Neural progenitor cell (in vitro differentiated cells): ENCODE measurements around the gene SBDS. TPM values are rescaled to one million over a fixed set of nuclear protein-coding genes. Genes with fewer than 3 reads are reported as not detected.
"Not testable (repeated sequence)": the region's sequence is repeated elsewhere in the genome, so short reads cannot be mapped to it uniquely, and the experiment has no call there.

Source experiments
- DNase-seq: peaks from one replicate; pipeline ENCODE4 v3.0.0-alpha.2; 2016; ENCODE audit warnings: low spot score
- H2AFZ ChIP-seq: fragments of 200-600 bp; sonication (generic); replicated peaks from 2 replicates; pipeline ENCODE4 v1.6.1; 2016; ENCODE audit warnings: antibody characterized with exemption
- H3F3A ChIP-seq: fragments of 200-600 bp; sonication (generic); 2 replicates; pipeline ENCODE4 v1.6.1; 2016; ENCODE audit warnings: antibody characterized with exemption, low read depth
- H3K27ac ChIP-seq: fragments of 200-600 bp; sonication (generic); 2 replicates; pipeline ENCODE4 v1.5.1; 2016; ENCODE audit warnings: mild to moderate bottlenecking
- H3K27me3 ChIP-seq: fragments of 200-600 bp; sonication (generic); 2 replicates; pipeline ENCODE4 v1.6.1; 2016; ENCODE audit warnings: mild to moderate bottlenecking, moderate library complexity
- H3K36me3 ChIP-seq: fragments of 200-600 bp; sonication (generic); 2 replicates; pipeline ENCODE4 v1.5.1; 2016
- H3K4me1 ChIP-seq: fragments of 200-600 bp; sonication (generic); 2 replicates; pipeline ENCODE4 v1.6.1; 2016; ENCODE audit warnings: mixed run types
- H3K4me2 ChIP-seq: fragments of 200-600 bp; sonication (generic); 2 replicates; pipeline ENCODE4 v1.6.1; 2016
- H3K4me3 ChIP-seq: fragments of 200-600 bp; sonication (generic); 2 replicates; pipeline ENCODE4 v1.5.1; 2016
- H3K79me2 ChIP-seq: fragments of 200-600 bp; sonication (generic); 2 replicates; pipeline ENCODE4 v1.6.1; 2016; ENCODE audit warnings: low read depth
- H3K9ac ChIP-seq: fragments of 200-600 bp; sonication (generic); 2 replicates; pipeline ENCODE4 v1.6.1; 2016
- H3K9me3 ChIP-seq: fragments of 200-600 bp; sonication (generic); 2 replicates; pipeline ENCODE4 v1.5.1; 2016; ENCODE audit warnings: low read depth
- H4K20me1 ChIP-seq: fragments of 200-600 bp; sonication (generic); 2 replicates; pipeline ENCODE4 v1.6.1; 2016; ENCODE audit warnings: low read depth
- H3K27ac Mint-ChIP-seq: 3 replicates; pipeline ENCODE4 v1.8.0; 2021; ENCODE audit warnings: mixed read lengths
- H3K27me3 Mint-ChIP-seq: 2 replicates; pipeline ENCODE4 v1.8.0; 2022; ENCODE audit warnings: low read depth, mild to moderate bottlenecking, inconsistent platforms, moderate library complexity, mixed read lengths; ENCODE audit not compliant: insufficient read depth
- H3K36me3 Mint-ChIP-seq: 3 replicates; pipeline ENCODE4 v1.8.0; 2021; ENCODE audit warnings: mixed read lengths
- H3K4me1 Mint-ChIP-seq: 3 replicates; pipeline ENCODE4 v1.8.0; 2021; ENCODE audit warnings: mixed read lengths
- H3K4me3 Mint-ChIP-seq: 3 replicates; pipeline ENCODE4 v1.8.0; 2021; ENCODE audit warnings: mild to moderate bottlenecking, moderate library complexity, mixed read lengths
- H3K9me3 Mint-ChIP-seq: 3 replicates; pipeline ENCODE4 v1.8.0; 2020; ENCODE audit warnings: mixed read lengths
- total RNA-seq: library from RNA; depleted of rRNA; stranded (reverse); fragments of >200 nt; gene quantifications from 2 replicates; pipeline ENCODE4 v1.2.3, GENCODE V29; 2015; ENCODE audit warnings: low replicate concordance
- TF ChIP-seq, protein P1 (sequence below): fragments of 200-600 bp; sonication (generic); IDR thresholded peaks from 2 replicates; pipeline ENCODE4 v1.5.1; 2017; ENCODE audit warnings: antibody characterized with exemption, mild to moderate bottlenecking

Gene SBDS
- 23.6 and 44.2 TPM in 2 replicates for total RNA-seq

DNA sequence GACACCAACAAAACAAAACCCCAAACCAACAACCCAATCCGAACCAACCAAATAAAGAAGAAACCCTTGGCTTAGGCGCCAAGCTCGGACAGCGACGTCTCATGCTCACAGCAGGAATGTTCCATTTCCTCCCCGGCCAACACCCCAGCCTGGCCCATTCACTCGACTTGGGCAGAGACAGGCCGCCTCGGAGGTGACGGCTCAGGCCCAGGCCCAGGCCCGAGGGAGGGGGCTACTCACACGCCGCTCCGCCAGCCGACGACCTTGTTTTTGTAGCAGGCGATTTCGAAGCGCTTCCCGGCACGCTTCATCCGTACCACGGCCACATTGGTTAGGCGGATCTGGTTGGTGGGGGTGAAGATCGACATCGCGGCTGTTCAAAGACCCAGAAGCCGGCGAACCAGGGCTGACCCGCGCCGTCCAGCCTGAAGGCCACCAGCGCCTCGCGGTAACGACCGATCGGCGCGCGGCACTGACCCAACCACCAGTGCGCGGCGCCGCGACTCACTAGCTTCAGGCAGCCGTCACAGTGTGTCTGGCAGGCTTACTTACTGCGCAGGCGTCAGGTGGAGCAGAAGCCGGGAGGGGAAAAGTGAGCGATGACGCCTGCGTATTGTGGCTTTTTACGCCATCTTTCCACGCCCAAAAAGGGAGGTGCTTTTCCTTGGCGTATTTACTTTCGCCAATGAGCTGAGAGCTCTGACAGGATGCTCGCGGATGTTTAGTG lies at the start of gene SBDS:
TSS of gene SBDS (minus strand) at position 537 of the 727 bp plus-strand sequence. CDS start at position 368, 169 bp downstream.
- peaks cover 21% of the 10 kb centered on the region for H3F3A ChIP-seq
- not testable (repeated sequence) for H3K27me3 ChIP-seq, H4K20me1 ChIP-seq, H3K27me3 Mint-ChIP-seq, H3K4me1 ChIP-seq, H3K9me3 ChIP-seq, H3K9me3 Mint-ChIP-seq, H3K36me3 Mint-ChIP-seq, H3K36me3 ChIP-seq
- H3K9ac ChIP-seq: peak within 1 kb of the TSS; percentile 60
- peak within 1 kb of the TSS; percentile 99 for H3K4me3 Mint-ChIP-seq
- peak within 1 kb of the TSS; percentile 71 for H2AFZ ChIP-seq
- H3K27ac Mint-ChIP-seq: peak within 1 kb of the TSS; percentile 96
- H3K79me2 ChIP-seq: peaks cover 23% of the 10 kb centered on the region
- H3K4me3 ChIP-seq: peak within 1 kb of the TSS; percentile 84
- peak; percentile 99 for DNase-seq
- peak within 1 kb of the TSS; percentile 79 for H3K4me2 ChIP-seq
- H3K4me1 Mint-ChIP-seq: peaks cover 12% of the 10 kb centered on the region
- peak within 1 kb of the TSS; percentile 89 for H3K27ac ChIP-seq

DNA sequence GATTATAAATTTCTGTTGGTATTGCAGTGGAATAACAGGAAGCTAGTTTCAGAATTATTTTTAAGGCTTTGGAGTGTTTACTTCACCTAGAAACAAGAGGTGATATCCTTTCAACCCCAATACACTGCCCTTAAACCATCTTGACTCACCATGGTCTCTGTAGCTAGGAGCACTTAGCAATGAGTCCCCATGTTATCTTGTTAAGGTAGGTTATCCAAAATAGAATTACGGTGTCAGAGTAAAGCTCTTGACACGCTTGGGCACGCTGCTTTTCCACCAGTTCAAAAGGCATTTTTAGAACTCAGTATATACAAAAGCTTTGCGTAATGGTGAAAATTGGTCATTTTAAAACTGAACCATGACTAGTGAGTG lies 48.2 kb upstream of the SBDS start:
- H3K36me3 ChIP-seq, H3K9me3 Mint-ChIP-seq, H3K79me2 ChIP-seq, H3K4me2 ChIP-seq, H3K4me3 ChIP-seq, H3F3A ChIP-seq, H3K27me3 Mint-ChIP-seq, H3K9ac ChIP-seq, H4K20me1 ChIP-seq, H3K27ac Mint-ChIP-seq, DNase-seq, H3K4me1 Mint-ChIP-seq, H3K36me3 Mint-ChIP-seq, H3K9me3 ChIP-seq, H3K4me1 ChIP-seq, H3K27ac ChIP-seq, H3K27me3 ChIP-seq, H2AFZ ChIP-seq, H3K4me3 Mint-ChIP-seq: not testable (repeated sequence)

DNA sequence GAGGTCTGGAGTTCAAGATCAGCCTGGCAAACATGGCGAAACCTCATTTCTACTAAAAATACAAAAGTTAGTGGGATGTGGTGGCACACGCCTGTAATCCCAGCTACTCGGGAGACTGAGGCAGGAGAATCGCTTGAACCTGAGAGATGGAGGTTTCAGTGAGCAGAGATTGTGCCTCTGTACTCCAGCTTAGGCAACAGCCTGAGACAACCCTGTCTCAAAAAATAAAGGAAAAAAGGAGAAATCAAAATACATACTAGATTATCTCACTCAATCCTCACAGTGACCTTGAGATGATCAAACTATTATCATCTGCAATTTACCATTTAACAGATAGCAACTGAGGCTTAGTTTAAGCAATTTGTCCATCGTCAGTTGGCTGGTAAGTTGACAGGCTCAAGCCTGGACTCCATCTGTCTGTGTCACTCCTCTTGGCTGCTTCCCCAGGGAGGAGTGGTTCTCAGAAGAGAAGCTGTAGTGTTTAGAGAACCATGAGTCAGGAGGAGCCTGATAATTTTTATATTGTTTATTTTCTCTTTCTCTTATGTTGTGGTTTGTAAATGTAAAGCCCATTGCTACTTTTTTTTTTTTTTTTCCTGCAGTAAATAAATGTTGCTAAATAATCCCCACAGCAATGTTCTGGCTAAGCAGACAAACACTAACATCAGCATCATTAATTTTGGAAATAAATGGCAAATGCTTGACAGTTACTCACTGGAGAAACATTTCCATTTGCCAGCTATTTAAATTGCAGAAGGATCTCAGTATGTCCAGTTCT lies 47.6 kb upstream of the SBDS start:
- H2AFZ ChIP-seq, H3K9ac ChIP-seq, H3K4me2 ChIP-seq, H3K36me3 Mint-ChIP-seq, H3K36me3 ChIP-seq, H3K4me3 ChIP-seq, H3K4me1 ChIP-seq, H3K79me2 ChIP-seq, H4K20me1 ChIP-seq, H3K27ac ChIP-seq, DNase-seq, H3K4me3 Mint-ChIP-seq, H3K4me1 Mint-ChIP-seq, H3K9me3 Mint-ChIP-seq, H3K27me3 ChIP-seq, H3K27ac Mint-ChIP-seq, H3K9me3 ChIP-seq, H3F3A ChIP-seq, H3K27me3 Mint-ChIP-seq: not testable (repeated sequence)

DNA sequence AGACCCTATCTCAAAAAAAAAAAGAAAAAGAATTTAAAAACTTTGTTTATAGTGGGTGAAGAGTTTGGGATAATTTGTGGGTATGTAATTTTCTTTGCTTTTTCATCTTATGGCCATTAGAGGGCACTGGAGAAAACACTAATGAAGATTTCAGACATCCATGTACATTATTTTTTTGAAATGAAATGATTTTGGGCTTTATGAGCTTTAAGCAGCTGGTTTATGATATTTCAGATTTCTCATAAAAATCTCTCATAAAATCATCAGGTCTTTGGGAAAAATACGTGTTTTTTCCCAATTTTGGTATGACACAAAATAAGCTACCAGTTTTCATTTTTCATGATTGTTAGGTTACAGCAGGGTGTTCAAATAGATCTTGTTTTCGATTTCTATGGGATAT lies 45.4 kb upstream of the SBDS start:
- not testable (repeated sequence) for H3K36me3 Mint-ChIP-seq, H3K79me2 ChIP-seq, H3K4me3 ChIP-seq, H3K9me3 Mint-ChIP-seq, H3K36me3 ChIP-seq, H2AFZ ChIP-seq, H3F3A ChIP-seq, H3K27ac ChIP-seq, H3K27me3 Mint-ChIP-seq, H4K20me1 ChIP-seq, DNase-seq, H3K4me3 Mint-ChIP-seq, H3K27me3 ChIP-seq, H3K27ac Mint-ChIP-seq, H3K4me1 Mint-ChIP-seq, H3K4me1 ChIP-seq, H3K9ac ChIP-seq, H3K9me3 ChIP-seq, H3K4me2 ChIP-seq
- TF ChIP-seq, protein P1, sequence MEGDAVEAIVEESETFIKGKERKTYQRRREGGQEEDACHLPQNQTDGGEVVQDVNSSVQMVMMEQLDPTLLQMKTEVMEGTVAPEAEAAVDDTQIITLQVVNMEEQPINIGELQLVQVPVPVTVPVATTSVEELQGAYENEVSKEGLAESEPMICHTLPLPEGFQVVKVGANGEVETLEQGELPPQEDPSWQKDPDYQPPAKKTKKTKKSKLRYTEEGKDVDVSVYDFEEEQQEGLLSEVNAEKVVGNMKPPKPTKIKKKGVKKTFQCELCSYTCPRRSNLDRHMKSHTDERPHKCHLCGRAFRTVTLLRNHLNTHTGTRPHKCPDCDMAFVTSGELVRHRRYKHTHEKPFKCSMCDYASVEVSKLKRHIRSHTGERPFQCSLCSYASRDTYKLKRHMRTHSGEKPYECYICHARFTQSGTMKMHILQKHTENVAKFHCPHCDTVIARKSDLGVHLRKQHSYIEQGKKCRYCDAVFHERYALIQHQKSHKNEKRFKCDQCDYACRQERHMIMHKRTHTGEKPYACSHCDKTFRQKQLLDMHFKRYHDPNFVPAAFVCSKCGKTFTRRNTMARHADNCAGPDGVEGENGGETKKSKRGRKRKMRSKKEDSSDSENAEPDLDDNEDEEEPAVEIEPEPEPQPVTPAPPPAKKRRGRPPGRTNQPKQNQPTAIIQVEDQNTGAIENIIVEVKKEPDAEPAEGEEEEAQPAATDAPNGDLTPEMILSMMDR: peak; percentile 57

DNA sequence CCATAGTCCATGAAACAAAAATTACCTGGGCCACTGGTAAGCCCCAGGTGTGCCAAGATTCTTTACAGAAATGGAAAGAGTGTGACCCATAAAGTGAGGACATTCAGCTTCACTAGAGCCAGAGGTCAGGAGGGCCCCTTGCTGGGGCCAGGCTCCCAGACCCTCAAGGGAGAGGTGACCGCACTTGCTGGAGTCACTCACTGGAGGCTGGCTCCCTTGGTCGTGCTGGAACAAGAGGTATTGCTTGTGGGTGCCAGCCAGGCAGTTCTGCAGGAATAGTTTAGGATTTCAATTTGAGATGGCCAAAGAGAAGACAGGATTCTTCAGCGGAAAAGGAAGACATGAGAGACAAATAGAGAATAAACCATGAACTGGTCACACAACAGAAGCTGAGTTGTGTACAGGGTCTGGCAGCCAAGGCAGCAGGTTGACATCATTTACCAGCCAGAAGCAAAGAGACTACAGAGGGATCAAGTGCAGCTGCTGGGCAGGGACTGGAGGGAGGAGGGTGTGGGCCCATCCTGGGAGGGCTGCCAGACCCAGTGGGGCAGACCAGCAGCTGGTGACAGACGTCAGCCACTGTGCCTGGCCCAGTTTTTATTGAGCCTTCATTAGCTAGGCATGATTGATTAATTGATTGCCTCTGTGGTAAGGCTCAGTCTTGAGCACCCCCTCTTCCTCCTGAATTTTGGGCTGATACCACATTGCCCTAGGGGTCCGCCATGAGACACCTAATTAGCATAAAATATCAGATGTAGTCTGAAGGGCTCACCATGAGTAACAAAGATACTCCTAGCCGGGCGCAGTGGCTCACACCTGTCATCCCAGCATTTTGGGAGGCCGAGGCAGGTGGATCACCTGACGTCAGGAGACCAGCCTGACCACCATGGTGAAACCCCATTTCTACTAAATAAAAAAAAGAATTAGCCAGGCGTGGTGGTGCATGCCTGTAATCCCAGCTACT lies 41.3 kb upstream of the SBDS start:
- H3K4me1 ChIP-seq, H3K4me2 ChIP-seq, H3F3A ChIP-seq, H3K9ac ChIP-seq, H3K79me2 ChIP-seq, H3K27ac ChIP-seq, H3K4me3 ChIP-seq, H3K27ac Mint-ChIP-seq, H3K9me3 Mint-ChIP-seq, H4K20me1 ChIP-seq, DNase-seq, H3K27me3 Mint-ChIP-seq, H3K4me3 Mint-ChIP-seq, H3K4me1 Mint-ChIP-seq, H3K36me3 ChIP-seq, H3K9me3 ChIP-seq, H2AFZ ChIP-seq, H3K27me3 ChIP-seq: not testable (repeated sequence)
- peaks cover 11% of the 10 kb centered on the region for H3K36me3 Mint-ChIP-seq
